Measurements from ENCODE around the gene ARHGEF28.

The ARHGEF28 gene

GRCh38 chr5:73612799-73613198 is 13.2 kb upstream of the ARHGEF28 start:
- H3K27me3 ChIP-seq (ENCODE audit: insufficient read depth, poor library complexity, severe bottlenecking): no peaks in the 10 kb centered on the region
- no peak for DNase-seq (ENCODE audit: low read depth in 1 of 2, low spot score in 1 of 2)
- no peak overlapping the region for H3K4me3 ChIP-seq (replicated peaks; ENCODE audit: insufficient read depth, low read length)
- no peak for TF ChIP-seq SPI1 (IDR thresholded peaks at IDR 0.05; ENCODE audit: borderline replicate concordance, low read depth)
- no peak for TF ChIP-seq POLR2AphosphoS5 (IDR thresholded peaks at IDR 0.05; ENCODE audit: low read depth)
- no peak for TF ChIP-seq GABPA (IDR thresholded peaks at IDR 0.05; ENCODE audit: low read depth)
- TF ChIP-seq, protein P1, sequence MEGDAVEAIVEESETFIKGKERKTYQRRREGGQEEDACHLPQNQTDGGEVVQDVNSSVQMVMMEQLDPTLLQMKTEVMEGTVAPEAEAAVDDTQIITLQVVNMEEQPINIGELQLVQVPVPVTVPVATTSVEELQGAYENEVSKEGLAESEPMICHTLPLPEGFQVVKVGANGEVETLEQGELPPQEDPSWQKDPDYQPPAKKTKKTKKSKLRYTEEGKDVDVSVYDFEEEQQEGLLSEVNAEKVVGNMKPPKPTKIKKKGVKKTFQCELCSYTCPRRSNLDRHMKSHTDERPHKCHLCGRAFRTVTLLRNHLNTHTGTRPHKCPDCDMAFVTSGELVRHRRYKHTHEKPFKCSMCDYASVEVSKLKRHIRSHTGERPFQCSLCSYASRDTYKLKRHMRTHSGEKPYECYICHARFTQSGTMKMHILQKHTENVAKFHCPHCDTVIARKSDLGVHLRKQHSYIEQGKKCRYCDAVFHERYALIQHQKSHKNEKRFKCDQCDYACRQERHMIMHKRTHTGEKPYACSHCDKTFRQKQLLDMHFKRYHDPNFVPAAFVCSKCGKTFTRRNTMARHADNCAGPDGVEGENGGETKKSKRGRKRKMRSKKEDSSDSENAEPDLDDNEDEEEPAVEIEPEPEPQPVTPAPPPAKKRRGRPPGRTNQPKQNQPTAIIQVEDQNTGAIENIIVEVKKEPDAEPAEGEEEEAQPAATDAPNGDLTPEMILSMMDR (IDR thresholded peaks at IDR 0.05; ENCODE audit: insufficient read depth, low read length): no peak
- no peak for TF ChIP-seq REST (IDR thresholded peaks at IDR 0.05; ENCODE audit: insufficient replicate concordance, low read depth)
- H3K27ac ChIP-seq (replicated peaks): no peak overlapping the region

- TF ChIP-seq SPI1 (IDR thresholded peaks at IDR 0.05; ENCODE audit: borderline replicate concordance, low read depth) (no peak), REST (IDR thresholded peaks at IDR 0.05; ENCODE audit: insufficient replicate concordance, low read depth) (no peak), POLR2AphosphoS5 (IDR thresholded peaks at IDR 0.05; ENCODE audit: low read depth) (no peak), GABPA (IDR thresholded peaks at IDR 0.05; ENCODE audit: low read depth) (no peak)
- TF ChIP-seq, protein P1 (IDR thresholded peaks at IDR 0.05; ENCODE audit: insufficient read depth, low read length): no peak
- Histone ChIP-seq H3K4me3 (replicated peaks; ENCODE audit: insufficient read depth, low read length) (no peak overlapping the region), H3K27ac (replicated peaks) (no peak overlapping the region), H3K27me3 (ENCODE audit: insufficient read depth, poor library complexity, severe bottlenecking) (no peaks in the 10 kb centered on the region)
- no peak for DNase-seq (ENCODE audit: low read depth in 1 of 2, low spot score in 1 of 2)
These were observed 10.9 kb upstream of the ARHGEF28 start for GRCh38 chr5:73615085-73615484.

GRCh38 chr5:73615947-73616346 is 10.0 kb upstream of the ARHGEF28 start:
- TF ChIP-seq, protein P1 (IDR thresholded peaks at IDR 0.05; ENCODE audit: insufficient read depth, low read length): no peak
- no peak for TF ChIP-seq REST (IDR thresholded peaks at IDR 0.05; ENCODE audit: insufficient replicate concordance, low read depth)
- no peak for TF ChIP-seq SPI1 (IDR thresholded peaks at IDR 0.05; ENCODE audit: borderline replicate concordance, low read depth)
- no peak for TF ChIP-seq GABPA (IDR thresholded peaks at IDR 0.05; ENCODE audit: low read depth)
- TF ChIP-seq POLR2AphosphoS5 (IDR thresholded peaks at IDR 0.05; ENCODE audit: low read depth): no peak
- H3K27ac ChIP-seq (replicated peaks): no peak overlapping the region
- DNase-seq (ENCODE audit: low read depth in 1 of 2, low spot score in 1 of 2): no peak
- H3K27me3 ChIP-seq (ENCODE audit: insufficient read depth, poor library complexity, severe bottlenecking): no peaks in the 10 kb centered on the region
- H3K4me3 ChIP-seq (replicated peaks; ENCODE audit: insufficient read depth, low read length): no peak overlapping the region

Data from HL-60 (cell line).